Type B pancreatic cell (in vitro differentiated cells): ENCODE measurements around the gene DNAJC21. TPM values are rescaled to one million over a fixed set of nuclear protein-coding genes. Genes with fewer than 3 reads are reported as not detected.

Source experiments
- DNase-seq: peaks from one replicate; pipeline ENCODE4 v3.0.0; 2021; ENCODE audit warnings: mixed read lengths; ENCODE audit not compliant: unreplicated experiment; ENCODE audit errors: extremely low spot score
- H3K27ac Mint-ChIP-seq: 2 replicates; pipeline ENCODE4 v1.8.0; 2021; ENCODE audit warnings: mild to moderate bottlenecking, mixed read lengths
- H3K27me3 Mint-ChIP-seq: 2 replicates; pipeline ENCODE4 v1.8.0; 2021; ENCODE audit warnings: mixed read lengths
- H3K36me3 Mint-ChIP-seq: 2 replicates; pipeline ENCODE4 v1.8.0; 2021; ENCODE audit warnings: mixed read lengths
- H3K4me1 Mint-ChIP-seq: one replicate; pipeline ENCODE4 v1.8.0; 2021; ENCODE audit warnings: mixed read lengths; ENCODE audit not compliant: unreplicated experiment
- H3K4me3 Mint-ChIP-seq: 2 replicates; pipeline ENCODE4 v1.8.0; 2021; ENCODE audit warnings: mild to moderate bottlenecking, mixed read lengths
- H3K9me3 Mint-ChIP-seq: 2 replicates; pipeline ENCODE4 v1.8.0; 2021; ENCODE audit warnings: mixed read lengths
- long read RNA-seq: library from polyadenylated mRNA; unstranded; transcript quantifications from one replicate; pipeline ENCODE4 v2.0.0, GENCODE V29; 2020
- total RNA-seq: library from RNA; stranded (reverse); gene quantifications from 2 replicates; pipeline ENCODE4 v1.2.1, GENCODE V29; 2021; ENCODE audit warnings: low replicate concordance
- TF ChIP-seq, protein P1 (sequence below): fragments of 200-600 bp; sonication (generic); conservative IDR thresholded peaks from 2 replicates; pipeline ENCODE4 v1.5.0; 2021; ENCODE audit warnings: antibody characterized with exemption, mild to moderate bottlenecking

Gene DNAJC21
- total RNA-seq: 46.6 and 53.2 TPM in 2 replicates
- long read RNA-seq, full-length matches to known transcripts: 1 of 11 reads
- long read RNA-seq, partial matches to known transcripts: 5 of 11 reads
- long read RNA-seq, other reads (novel, unspliced or antisense): 5 of 11 reads

DNA sequence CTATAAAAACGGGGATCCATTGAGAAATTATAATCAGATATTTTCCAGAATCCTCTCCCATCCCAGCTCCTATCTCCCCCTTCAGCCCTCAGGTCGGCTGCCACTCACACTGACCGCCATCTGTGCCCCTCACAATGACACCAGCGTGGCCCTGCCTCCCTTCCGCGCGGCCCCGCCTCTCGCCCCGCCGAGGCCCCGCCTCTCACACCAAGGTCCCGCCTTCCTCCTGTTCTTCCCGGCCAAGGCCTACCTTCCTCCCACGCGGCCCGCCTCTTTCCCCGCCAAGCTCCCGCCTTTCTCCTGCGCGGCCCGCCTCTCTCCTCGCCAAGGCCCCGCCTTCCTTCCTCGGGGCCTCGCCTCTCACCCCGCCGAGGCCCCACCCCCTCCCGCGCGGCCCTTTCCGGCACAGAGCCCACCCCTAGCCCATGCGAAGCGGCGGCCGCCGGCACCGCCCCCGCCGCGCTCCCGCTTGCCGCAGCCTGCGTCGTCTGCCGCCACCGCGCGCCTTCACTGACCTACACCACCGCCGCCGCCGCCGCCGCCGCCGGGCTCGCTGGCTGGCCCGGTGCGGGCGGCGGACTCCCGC lies at the start of gene DNAJC21:
TSS of gene DNAJC21 (plus strand) at position 426 of the 586 bp plus-strand sequence. CDS start 261 bp downstream, outside the sequence.
- H3K4me1 Mint-ChIP-seq: peaks cover 17% of the 10 kb centered on the region
- DNase-seq: peak; percentile 97
- H3K27me3 Mint-ChIP-seq: no peaks in the 10 kb centered on the region
- peaks cover 18% of the 10 kb centered on the region for H3K36me3 Mint-ChIP-seq
- H3K27ac Mint-ChIP-seq: peak within 1 kb of the TSS; percentile 98
- TF ChIP-seq, protein P1, sequence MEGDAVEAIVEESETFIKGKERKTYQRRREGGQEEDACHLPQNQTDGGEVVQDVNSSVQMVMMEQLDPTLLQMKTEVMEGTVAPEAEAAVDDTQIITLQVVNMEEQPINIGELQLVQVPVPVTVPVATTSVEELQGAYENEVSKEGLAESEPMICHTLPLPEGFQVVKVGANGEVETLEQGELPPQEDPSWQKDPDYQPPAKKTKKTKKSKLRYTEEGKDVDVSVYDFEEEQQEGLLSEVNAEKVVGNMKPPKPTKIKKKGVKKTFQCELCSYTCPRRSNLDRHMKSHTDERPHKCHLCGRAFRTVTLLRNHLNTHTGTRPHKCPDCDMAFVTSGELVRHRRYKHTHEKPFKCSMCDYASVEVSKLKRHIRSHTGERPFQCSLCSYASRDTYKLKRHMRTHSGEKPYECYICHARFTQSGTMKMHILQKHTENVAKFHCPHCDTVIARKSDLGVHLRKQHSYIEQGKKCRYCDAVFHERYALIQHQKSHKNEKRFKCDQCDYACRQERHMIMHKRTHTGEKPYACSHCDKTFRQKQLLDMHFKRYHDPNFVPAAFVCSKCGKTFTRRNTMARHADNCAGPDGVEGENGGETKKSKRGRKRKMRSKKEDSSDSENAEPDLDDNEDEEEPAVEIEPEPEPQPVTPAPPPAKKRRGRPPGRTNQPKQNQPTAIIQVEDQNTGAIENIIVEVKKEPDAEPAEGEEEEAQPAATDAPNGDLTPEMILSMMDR: no peak
- H3K9me3 Mint-ChIP-seq: no peaks in the 10 kb centered on the region
- H3K4me3 Mint-ChIP-seq: peak within 1 kb of the TSS; percentile 99

DNA sequence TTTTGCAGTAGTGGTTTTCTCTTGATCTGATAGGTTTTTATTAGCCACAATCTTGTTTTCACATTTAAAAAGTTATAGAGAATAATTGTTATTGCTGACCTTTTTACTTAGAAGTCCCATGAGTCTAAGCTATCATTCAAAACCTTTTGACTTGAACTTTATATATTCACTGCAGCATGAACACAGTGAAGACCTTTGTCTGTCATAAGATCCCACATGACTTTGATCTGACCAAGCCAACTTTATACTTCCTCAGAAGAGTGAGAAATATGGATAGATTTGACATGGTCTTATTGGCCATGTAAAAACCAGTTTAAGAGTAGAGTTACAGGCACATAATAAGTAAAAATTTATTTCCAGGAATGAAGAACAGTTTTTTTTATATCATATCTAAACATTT lies 48.1 kb upstream of the DNAJC21 start:
- no peak overlapping the region for H3K27ac Mint-ChIP-seq
- H3K36me3 Mint-ChIP-seq: no peaks in the 10 kb centered on the region
- no peaks in the 10 kb centered on the region for H3K4me1 Mint-ChIP-seq

DNA sequence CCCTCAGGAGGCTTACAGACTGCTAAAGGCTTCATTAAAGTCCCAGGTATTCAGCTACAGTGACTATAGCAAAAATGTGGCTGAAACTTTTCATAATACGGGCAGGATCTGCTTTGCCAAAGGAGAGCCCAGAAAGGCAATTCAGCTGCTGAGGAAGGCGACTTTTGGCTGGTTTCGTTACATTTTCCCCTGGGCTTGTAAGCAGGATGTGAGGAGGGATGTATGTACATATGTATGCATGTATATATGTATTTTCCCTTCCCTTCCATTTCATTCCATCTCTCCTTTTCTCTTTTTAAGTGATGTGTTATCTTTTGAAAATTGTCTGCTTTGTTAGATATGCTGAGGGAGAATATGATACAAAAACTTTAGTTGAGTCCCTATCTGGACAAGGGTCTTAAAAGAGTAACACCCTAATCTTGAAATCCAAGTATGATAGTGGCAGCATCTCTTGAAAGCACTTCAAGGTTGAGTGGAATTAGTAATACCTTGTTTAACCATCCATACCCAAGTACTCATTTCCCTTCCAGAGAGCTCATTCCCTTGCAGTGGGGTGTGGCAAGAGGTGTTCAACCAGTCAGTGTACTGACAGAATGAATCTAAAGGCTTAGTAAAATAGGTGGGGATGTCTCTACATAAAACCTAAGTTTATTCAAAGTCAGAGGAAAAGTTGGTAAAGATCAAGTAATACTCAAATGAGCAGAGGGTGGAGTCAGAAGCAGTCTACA lies 42.8 kb upstream of the DNAJC21 start:
- H3K36me3 Mint-ChIP-seq: no peaks in the 10 kb centered on the region
- TF ChIP-seq, protein P1: no peak
- peaks cover 3% of the 10 kb centered on the region for H3K27me3 Mint-ChIP-seq
- no peak for DNase-seq
- H3K4me1 Mint-ChIP-seq: peaks cover 10% of the 10 kb centered on the region
- H3K4me3 Mint-ChIP-seq: no peak overlapping the region
- H3K9me3 Mint-ChIP-seq: no peaks in the 10 kb centered on the region
- H3K27ac Mint-ChIP-seq: no peak overlapping the region

More for the DNA sequence above, 48.1 kb upstream of the DNAJC21 start:
- TF ChIP-seq, protein P1: no peak
- Mint-ChIP-seq H3K9me3 (peaks cover 4% of the 10 kb centered on the region), H3K4me3 (no peak overlapping the region), H3K27me3 (no peaks in the 10 kb centered on the region)
- DNase-seq: no peak

DNA sequence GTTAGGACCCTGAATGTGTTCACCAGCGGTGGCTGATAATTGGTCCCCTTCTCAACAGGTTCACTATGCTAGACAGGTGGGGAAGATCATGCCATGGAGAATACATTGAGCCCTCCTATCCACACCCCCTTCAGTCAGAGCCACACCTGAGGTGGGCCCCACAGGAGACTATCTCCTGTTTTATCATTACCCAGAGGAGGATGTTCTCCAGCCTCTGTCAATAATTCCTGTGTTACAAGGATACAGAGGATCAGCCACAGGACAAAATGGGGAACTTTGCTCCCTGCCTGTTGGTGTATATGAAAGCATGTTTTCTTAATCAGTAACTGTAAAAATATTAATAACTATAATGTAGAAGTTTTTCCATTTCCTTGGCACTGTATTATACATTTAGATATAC lies 40.0 kb upstream of the DNAJC21 start:
- no peak overlapping the region for H3K27ac Mint-ChIP-seq
- H3K36me3 Mint-ChIP-seq: no peaks in the 10 kb centered on the region
- H3K27me3 Mint-ChIP-seq: peaks cover 3% of the 10 kb centered on the region
- no peak overlapping the region for H3K4me3 Mint-ChIP-seq
- TF ChIP-seq, protein P1: no peak
- peaks cover 20% of the 10 kb centered on the region for H3K4me1 Mint-ChIP-seq
- no peak for DNase-seq
- no peaks in the 10 kb centered on the region for H3K9me3 Mint-ChIP-seq

DNA sequence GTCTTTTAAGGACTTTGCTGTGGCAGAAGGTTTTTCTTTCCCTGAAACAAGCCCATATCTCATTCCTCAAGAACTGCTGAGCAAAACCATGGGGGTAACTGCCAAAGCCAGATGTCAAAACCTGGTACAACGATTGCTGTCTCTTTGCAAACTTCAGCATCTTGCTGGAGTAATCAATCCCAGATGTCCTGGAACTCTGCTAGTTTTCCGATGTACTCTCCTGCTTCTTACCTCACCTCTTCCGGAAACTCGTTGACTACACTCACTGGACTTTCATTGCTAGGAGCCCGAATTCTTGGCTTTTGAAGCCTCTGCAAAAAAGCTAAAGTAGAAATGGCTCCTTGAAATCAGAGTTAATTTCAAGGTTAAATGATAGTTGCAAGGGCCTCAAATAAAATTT lies 37.4 kb upstream of the DNAJC21 start:
- no peak overlapping the region for H3K27ac Mint-ChIP-seq
- H3K4me1 Mint-ChIP-seq: peaks cover 17% of the 10 kb centered on the region

More for the DNA sequence above, 37.4 kb upstream of the DNAJC21 start:
- TF ChIP-seq, protein P1: no peak
- H3K36me3 Mint-ChIP-seq: no peaks in the 10 kb centered on the region
- DNase-seq: no peak
- H3K4me3 Mint-ChIP-seq: no peak overlapping the region
- no peaks in the 10 kb centered on the region for H3K9me3 Mint-ChIP-seq
- peaks cover under 1% of the 10 kb centered on the region for H3K27me3 Mint-ChIP-seq
